ENCODE results near the gene TBL1X. TPM values are rescaled to one million over a fixed set of nuclear protein-coding genes. Genes with fewer than 3 reads are reported as not detected.

TBL1X gene
- total RNA-seq, 6 donors from 2014 or later, result 6.3 to 21.4 (median 12.8) TPM

GRCh38 chrX:9593756-9594155 is 128.9 kb downstream of the TBL1X start:
- no peaks in the 10 kb centered on the region for H3K27me3 ChIP-seq
- TF ChIP-seq, protein P1, sequence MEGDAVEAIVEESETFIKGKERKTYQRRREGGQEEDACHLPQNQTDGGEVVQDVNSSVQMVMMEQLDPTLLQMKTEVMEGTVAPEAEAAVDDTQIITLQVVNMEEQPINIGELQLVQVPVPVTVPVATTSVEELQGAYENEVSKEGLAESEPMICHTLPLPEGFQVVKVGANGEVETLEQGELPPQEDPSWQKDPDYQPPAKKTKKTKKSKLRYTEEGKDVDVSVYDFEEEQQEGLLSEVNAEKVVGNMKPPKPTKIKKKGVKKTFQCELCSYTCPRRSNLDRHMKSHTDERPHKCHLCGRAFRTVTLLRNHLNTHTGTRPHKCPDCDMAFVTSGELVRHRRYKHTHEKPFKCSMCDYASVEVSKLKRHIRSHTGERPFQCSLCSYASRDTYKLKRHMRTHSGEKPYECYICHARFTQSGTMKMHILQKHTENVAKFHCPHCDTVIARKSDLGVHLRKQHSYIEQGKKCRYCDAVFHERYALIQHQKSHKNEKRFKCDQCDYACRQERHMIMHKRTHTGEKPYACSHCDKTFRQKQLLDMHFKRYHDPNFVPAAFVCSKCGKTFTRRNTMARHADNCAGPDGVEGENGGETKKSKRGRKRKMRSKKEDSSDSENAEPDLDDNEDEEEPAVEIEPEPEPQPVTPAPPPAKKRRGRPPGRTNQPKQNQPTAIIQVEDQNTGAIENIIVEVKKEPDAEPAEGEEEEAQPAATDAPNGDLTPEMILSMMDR (IDR thresholded peaks at IDR 0.05), result no peak
- TF ChIP-seq EP300 (IDR thresholded peaks at IDR 0.05) (no peak), POLR2AphosphoS5 (IDR thresholded peaks at IDR 0.05) (no peak), POLR2A (IDR thresholded peaks at IDR 0.05) (no peak)
- H3K27ac ChIP-seq, result no peak overlapping the region
- WGBS, 2 donors, result 85 to 93% methylated on average over 8 to 9 of the region's 9 CpGs
- H3K4me1 ChIP-seq, result no peaks in the 10 kb centered on the region
- no peaks in the 10 kb centered on the region for H3K9me3 ChIP-seq
- H3K36me3 ChIP-seq, result no peaks in the 10 kb centered on the region
- ATAC-seq (ENCODE audit: low FRiP score in 2 of 2), result no peak
- DNase-seq, result no peak
- no peak overlapping the region for H3K4me3 ChIP-seq

- Histone ChIP-seq H3K27ac (no peak overlapping the region), H3K4me1 (no peaks in the 10 kb centered on the region), H3K36me3 (no peaks in the 10 kb centered on the region), H3K27me3 (no peaks in the 10 kb centered on the region), H3K9me3 (no peaks in the 10 kb centered on the region), H3K4me3 (no peak overlapping the region)
- TF ChIP-seq POLR2A (IDR thresholded peaks at IDR 0.05), result no peak
- TF ChIP-seq POLR2AphosphoS5 (IDR thresholded peaks at IDR 0.05), result no peak
- no peak for TF ChIP-seq EP300 (IDR thresholded peaks at IDR 0.05)
- TF ChIP-seq, protein P1 (IDR thresholded peaks at IDR 0.05), result no peak
- no peak for ATAC-seq (ENCODE audit: low FRiP score in 2 of 2)
- 60 to 61% methylated on average over 2 to 5 of the region's 5 CpGs for whole genome bisulfite sequencing, 2 donors
- no peak for DNase-seq
These were observed 130.3 kb downstream of the TBL1X start for GRCh38 chrX:9595174-9595573.

DNA sequence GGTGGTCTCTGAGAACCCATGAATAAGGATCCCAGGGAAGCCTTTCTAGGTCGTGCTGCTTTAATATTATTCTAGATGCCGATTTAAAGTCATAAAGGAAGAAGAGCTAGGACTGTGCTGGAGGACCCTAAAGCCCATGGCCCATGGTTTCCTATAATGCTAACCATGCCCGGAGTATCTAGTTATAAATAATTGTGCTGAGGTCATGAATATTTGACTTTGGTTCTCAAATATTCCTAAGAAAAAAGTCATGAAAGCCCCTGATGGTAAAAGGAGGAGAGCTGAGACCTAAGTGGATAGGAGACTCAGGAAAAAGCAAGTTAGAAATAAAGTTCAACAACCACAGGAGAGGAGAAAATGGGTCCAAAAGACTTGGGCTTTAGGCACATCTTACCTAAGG is 132.0 kb downstream of the TBL1X start:
- WGBS, 2 donors, result 84 to 96% methylated on average over 3 of the region's 3 CpGs
- Histone ChIP-seq H3K27ac (no peak overlapping the region), H3K4me3 (no peak overlapping the region), H3K36me3 (no peaks in the 10 kb centered on the region), H3K4me1 (no peaks in the 10 kb centered on the region), H3K27me3 (no peaks in the 10 kb centered on the region), H3K9me3 (no peaks in the 10 kb centered on the region)
- DNase-seq, result no peak
- TF ChIP-seq EP300 (IDR thresholded peaks at IDR 0.05) (no peak), POLR2A (IDR thresholded peaks at IDR 0.05) (no peak), POLR2AphosphoS5 (IDR thresholded peaks at IDR 0.05) (no peak)
- TF ChIP-seq, protein P1 (IDR thresholded peaks at IDR 0.05), result no peak
- ATAC-seq (ENCODE audit: low FRiP score in 2 of 2), result no peak

- H3K9me3 ChIP-seq, result no peaks in the 10 kb centered on the region
- no peak overlapping the region for H3K4me3 ChIP-seq
- no peaks in the 10 kb centered on the region for H3K27me3 ChIP-seq
- H3K4me1 ChIP-seq, result no peaks in the 10 kb centered on the region
- WGBS, 2 donors, result 89 to 100% methylated on average over 1 to 13 of the region's 13 CpGs
- TF ChIP-seq EP300 (IDR thresholded peaks at IDR 0.05), result no peak
- no peak overlapping the region for H3K27ac ChIP-seq
- no peak for ATAC-seq (ENCODE audit: low FRiP score in 2 of 2)
- no peak for DNase-seq
- no peaks in the 10 kb centered on the region for H3K36me3 ChIP-seq
These were observed 132.6 kb downstream of the TBL1X start for GRCh38 chrX:9597361-9598035.

- Histone ChIP-seq H3K36me3 (no peaks in the 10 kb centered on the region), H3K4me1 (no peaks in the 10 kb centered on the region), H3K27me3 (no peaks in the 10 kb centered on the region), H3K9me3 (no peaks in the 10 kb centered on the region), H3K4me3 (no peak overlapping the region), H3K27ac (no peak overlapping the region)
- 40 to 65% methylated on average over 7 of the region's 7 CpGs for WGBS, 2 donors
- no peak for DNase-seq
- ATAC-seq (ENCODE audit: low FRiP score in 2 of 2), result no peak
- no peak for TF ChIP-seq POLR2AphosphoS5 (IDR thresholded peaks at IDR 0.05)
- no peak for TF ChIP-seq POLR2A (IDR thresholded peaks at IDR 0.05)
- TF ChIP-seq EP300 (IDR thresholded peaks at IDR 0.05), result no peak
- TF ChIP-seq, protein P1 (IDR thresholded peaks at IDR 0.05), result no peak
These were observed 133.5 kb downstream of the TBL1X start for GRCh38 chrX:9598344-9598743.
